K562 (cell line): ENCODE measurements around the gene PRSS57.

ENCODE experiments used
- BRF1 ChIP-seq: IDR thresholded peaks from 3 replicates; pipeline ENCODE4 v1.6.1; 2011; ENCODE audit warnings: borderline replicate concordance, mild to moderate bottlenecking; ENCODE audit not compliant: insufficient read length; ENCODE audit errors: extremely low read depth
- CTCF ChIP-seq, 3 experiments: IDR thresholded peaks in 2 of 3; conservative IDR thresholded peaks in 1 of 3; 2 replicates each; pipeline ENCODE4 v1.5.1; 2011 to 2012; ENCODE audit warnings: low read length in 3 of 3, mild to moderate bottlenecking in 3 of 3, control low read depth in 2 of 3, improper control_type of control experiment in 1 of 3, inconsistent platforms in 1 of 3, low read depth in 1 of 3, mixed read lengths in 1 of 3, moderate library complexity in 1 of 3; ENCODE audit not compliant: insufficient read depth in 2 of 3
- E2F3 ChIP-seq: fragments of 250-450 bp; sonication (Bioruptor Pico); IDR thresholded peaks from 2 replicates; pipeline ENCODE4 v1.4.0; 2020; ENCODE audit warnings: mild to moderate bottlenecking
- EZH2 ChIP-seq: IDR thresholded peaks from 2 replicates; pipeline ENCODE4 v1.6.1; 2012; ENCODE audit warnings: low read depth, mild to moderate bottlenecking, inconsistent platforms, low read length, borderline replicate concordance
- FOS ChIP-seq: IDR thresholded peaks from 3 replicates; pipeline ENCODE4 v1.6.1; 2011; ENCODE audit not compliant: insufficient read length; ENCODE audit errors: extremely low read depth
- KDM5B ChIP-seq: fragments of 200-600 bp; sonication (generic); IDR thresholded peaks from 2 replicates; pipeline ENCODE4 v1.6.1; 2012; ENCODE audit warnings: low read depth, mild to moderate bottlenecking, moderate library complexity, low read length, control low read depth, inconsistent platforms; ENCODE audit not compliant: insufficient replicate concordance
- NFYB ChIP-seq: IDR thresholded peaks from 2 replicates; pipeline ENCODE4 v1.6.1; 2011; ENCODE audit warnings: mild to moderate bottlenecking, moderate library complexity; ENCODE audit not compliant: insufficient read length; ENCODE audit errors: extremely low read depth
- NKRF ChIP-seq: fragments of 450-650 bp; IDR thresholded peaks from 2 replicates; pipeline ENCODE4 v1.6.1; 2016; ENCODE audit warnings: borderline replicate concordance
- TEAD4 ChIP-seq, 2 experiments: sonication (generic) in 1 of 2; formaldehyde crosslinking in 1 of 2; IDR thresholded peaks; 2 replicates each; pipeline versions ENCODE4 v1.6.1 to v1.8.0; 2012 to 2022; ENCODE audit warnings: borderline replicate concordance in 1 of 2, inconsistent platforms in 1 of 2, low read length in 1 of 2, mild to moderate bottlenecking in 1 of 2, missing genetic modification reagents in 1 of 2
- ZBTB34 ChIP-seq: fragments of 250-450 bp; sonication (Bioruptor Pico); IDR thresholded peaks from 2 replicates; pipeline ENCODE4 v1.8.0; 2021; ENCODE audit warnings: mild to moderate bottlenecking, moderate library complexity
- ZNF124 ChIP-seq: sonication (generic); formaldehyde crosslinking; IDR thresholded peaks from 2 replicates; pipeline ENCODE4 v1.8.1; 2022; ENCODE audit warnings: missing genetic modification reagents

GRCh38 chr19:661427-662196 lies 33.6 kb downstream of the PRSS57 start:
- no peak for TF ChIP-seq E2F3 (CRISPR knock-in tag)
- no peak for TF ChIP-seq BRF1
- TF ChIP-seq EZH2 = no peak
- TF ChIP-seq FOS = no peak
- TF ChIP-seq ZNF124 (CRISPR knock-in tag) = no peak
- TF ChIP-seq CTCF (IDR thresholded peaks at IDR 0.05 in 2 of 3, conservative IDR thresholded peaks at IDR 0.05 in 1 of 3; ENCODE audit: insufficient read depth in 2 of 3, low read depth in 1 of 3, low read length in 3 of 3) = no peak
- no peak for TF ChIP-seq KDM5B
- TF ChIP-seq NKRF = no peak
- TF ChIP-seq NFYB = no peak
- no peak for TF ChIP-seq TEAD4 (IDR thresholded peaks at IDR 0.05; ENCODE audit: low read length)
- no peak for TF ChIP-seq TEAD4 (CRISPR knock-in tag; IDR thresholded peaks at IDR 0.05; ENCODE audit: borderline replicate concordance)
- no peak for TF ChIP-seq ZBTB34 (CRISPR knock-in tag)
